ENCODE measurements around the gene BTBD10. TPM values are rescaled to one million over a fixed set of nuclear protein-coding genes. Genes with fewer than 3 reads are reported as not detected.
A peak's percentile ranks its signal among the peaks of the same experiment; 100 is the strongest.
"Not testable (repeated sequence)": the region's sequence is repeated elsewhere in the genome, so short reads cannot be mapped to it uniquely, and the experiment has no call there.

Gene BTBD10
- total and polyA plus RNA-seq, 2 experiments from 2014 or later = 34.7 to 39.0 TPM

DNA sequence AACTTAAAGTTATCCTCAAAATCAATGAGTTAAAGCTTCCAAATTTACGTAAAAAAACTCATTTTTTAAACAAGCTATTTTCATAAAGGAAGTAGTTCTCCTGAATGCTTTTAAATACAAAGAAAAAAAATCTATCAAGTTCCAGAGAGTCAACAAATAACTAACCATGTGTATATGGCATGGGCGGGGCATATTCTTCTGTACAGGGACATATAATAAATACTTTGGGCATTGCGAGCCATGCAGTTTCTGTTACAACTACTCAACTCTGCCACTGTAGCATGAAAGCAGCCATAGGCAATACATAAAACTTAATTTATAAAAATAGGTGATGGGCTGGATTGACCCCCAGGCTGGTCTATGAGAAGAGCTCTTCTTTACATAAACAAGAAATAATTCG lies 57.8 kb downstream of the BTBD10 start:
- Histone ChIP-seq H3K36me3 (peaks cover 19% of the 10 kb centered on the region), H3K9me3 (ENCODE audit: low read depth) (no peaks in the 10 kb centered on the region), H3K27ac (no peak overlapping the region), H3K4me1 (ENCODE audit: low read depth) (no peaks in the 10 kb centered on the region), H3K4me3 (no peak overlapping the region), H3K27me3 (no peaks in the 10 kb centered on the region)
- TF ChIP-seq, protein P1, sequence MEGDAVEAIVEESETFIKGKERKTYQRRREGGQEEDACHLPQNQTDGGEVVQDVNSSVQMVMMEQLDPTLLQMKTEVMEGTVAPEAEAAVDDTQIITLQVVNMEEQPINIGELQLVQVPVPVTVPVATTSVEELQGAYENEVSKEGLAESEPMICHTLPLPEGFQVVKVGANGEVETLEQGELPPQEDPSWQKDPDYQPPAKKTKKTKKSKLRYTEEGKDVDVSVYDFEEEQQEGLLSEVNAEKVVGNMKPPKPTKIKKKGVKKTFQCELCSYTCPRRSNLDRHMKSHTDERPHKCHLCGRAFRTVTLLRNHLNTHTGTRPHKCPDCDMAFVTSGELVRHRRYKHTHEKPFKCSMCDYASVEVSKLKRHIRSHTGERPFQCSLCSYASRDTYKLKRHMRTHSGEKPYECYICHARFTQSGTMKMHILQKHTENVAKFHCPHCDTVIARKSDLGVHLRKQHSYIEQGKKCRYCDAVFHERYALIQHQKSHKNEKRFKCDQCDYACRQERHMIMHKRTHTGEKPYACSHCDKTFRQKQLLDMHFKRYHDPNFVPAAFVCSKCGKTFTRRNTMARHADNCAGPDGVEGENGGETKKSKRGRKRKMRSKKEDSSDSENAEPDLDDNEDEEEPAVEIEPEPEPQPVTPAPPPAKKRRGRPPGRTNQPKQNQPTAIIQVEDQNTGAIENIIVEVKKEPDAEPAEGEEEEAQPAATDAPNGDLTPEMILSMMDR (IDR thresholded peaks at IDR 0.05; ENCODE audit: low read depth, low read length) = no peak
- DNase-seq (ENCODE audit: low read depth in 1 of 2, low spot score in 1 of 2) = no peak

DNA sequence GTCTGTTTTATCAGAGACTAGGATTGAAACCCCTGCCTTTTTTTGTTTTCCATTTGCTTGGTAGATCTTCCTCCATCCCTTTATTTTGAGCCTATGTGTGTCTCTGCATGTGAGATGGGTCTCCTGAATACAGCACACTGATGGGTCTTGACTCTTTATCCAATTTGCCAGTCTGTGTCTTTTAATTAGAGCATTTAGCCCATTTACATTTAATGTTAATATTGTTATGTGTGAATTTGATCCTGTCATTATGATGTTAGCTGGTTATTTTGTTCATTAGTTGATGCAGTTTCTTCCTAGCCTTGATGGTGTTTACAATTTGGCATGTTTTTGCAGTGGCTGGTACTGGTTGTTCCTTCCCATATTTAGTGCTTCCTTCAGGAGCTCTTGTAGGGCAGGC lies 64.7 kb downstream of the BTBD10 start:
- H3K4me3 ChIP-seq; H3K9me3 ChIP-seq (ENCODE audit: low read depth); H3K27me3 ChIP-seq; H3K4me1 ChIP-seq (ENCODE audit: low read depth); DNase-seq (ENCODE audit: low read depth in 1 of 2, low spot score in 1 of 2); H3K27ac ChIP-seq: not testable (repeated sequence)
- H3K36me3 ChIP-seq = peaks cover 11% of the 10 kb centered on the region

DNA sequence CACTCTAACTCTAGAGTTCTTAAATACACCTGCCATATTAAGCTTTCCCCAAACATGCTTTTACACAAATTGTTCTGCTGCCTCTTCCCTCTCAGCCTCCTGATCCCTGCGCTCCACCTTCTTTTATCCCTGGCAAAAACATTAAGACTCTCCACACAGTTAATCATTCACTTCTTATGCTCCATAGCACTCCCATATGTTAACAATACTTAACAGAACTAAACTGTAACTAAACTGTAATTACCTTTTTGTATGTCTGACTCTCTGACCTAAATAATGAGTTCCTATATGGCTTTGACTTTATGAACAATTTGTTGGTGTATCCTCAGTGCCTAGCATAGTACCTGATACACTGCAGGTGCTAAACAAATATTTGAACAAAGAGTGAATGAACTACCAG lies 71.8 kb downstream of the BTBD10 start:
- Histone ChIP-seq H3K27ac (no peak overlapping the region), H3K36me3 (peaks cover 23% of the 10 kb centered on the region), H3K4me3 (no peak overlapping the region), H3K4me1 (ENCODE audit: low read depth) (no peaks in the 10 kb centered on the region), H3K27me3 (no peaks in the 10 kb centered on the region), H3K9me3 (ENCODE audit: low read depth) (no peaks in the 10 kb centered on the region)
- no peak for DNase-seq (ENCODE audit: low read depth in 1 of 2, low spot score in 1 of 2)
- TF ChIP-seq, protein P1 (IDR thresholded peaks at IDR 0.05; ENCODE audit: low read depth, low read length) = no peak

DNA sequence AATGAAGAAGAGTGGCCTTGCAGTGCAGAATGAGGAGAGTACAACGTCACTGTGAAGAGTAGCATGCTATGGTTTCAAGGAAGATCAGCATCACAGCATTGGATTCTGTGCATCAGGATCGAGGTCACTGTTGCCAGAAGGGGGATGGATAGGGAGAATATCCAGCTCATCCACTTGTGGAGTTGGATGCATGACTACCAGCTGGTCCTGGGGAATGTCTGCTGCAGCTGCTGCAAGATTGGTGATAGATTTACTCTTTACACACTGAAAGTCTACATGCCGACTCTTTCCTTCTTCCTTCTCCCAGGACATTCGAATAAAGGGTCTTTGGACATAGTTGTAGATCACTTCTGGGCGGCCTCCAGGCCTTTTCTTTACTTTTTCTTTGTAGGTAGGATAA lies 74.3 kb downstream of the BTBD10 start:
- no peak for DNase-seq (ENCODE audit: low read depth in 1 of 2, low spot score in 1 of 2)

DNA sequence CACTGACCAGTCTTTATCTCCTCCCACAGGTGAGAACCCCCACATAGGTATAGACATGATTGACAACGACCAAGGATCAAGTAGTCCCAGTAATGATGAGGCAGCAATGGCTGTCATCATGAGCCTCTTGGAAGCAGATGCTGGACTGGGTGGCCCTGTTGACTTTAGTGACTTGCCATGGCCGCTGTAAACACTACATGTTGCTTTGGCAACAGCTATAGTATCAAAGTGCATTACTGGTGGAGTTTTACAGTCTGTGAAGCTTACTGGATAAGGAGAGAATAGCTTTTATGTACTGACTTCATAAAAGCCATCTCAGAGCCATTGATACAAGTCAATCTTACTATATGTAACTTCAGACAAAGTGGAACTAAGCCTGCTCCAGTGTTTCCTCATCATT lies 76.5 kb downstream of the BTBD10 start:
- Histone ChIP-seq H3K4me3 (no peak overlapping the region), H3K36me3 (peaks cover 23% of the 10 kb centered on the region), H3K27ac (no peak overlapping the region), H3K27me3 (no peaks in the 10 kb centered on the region), H3K4me1 (ENCODE audit: low read depth) (no peaks in the 10 kb centered on the region), H3K9me3 (ENCODE audit: low read depth) (no peaks in the 10 kb centered on the region)
- TF ChIP-seq, protein P1 (IDR thresholded peaks at IDR 0.05; ENCODE audit: low read depth, low read length) = no peak
- DNase-seq (ENCODE audit: low read depth in 1 of 2, low spot score in 1 of 2) = no peak

More for the DNA sequence above, 74.3 kb downstream of the BTBD10 start:
- H3K9me3 ChIP-seq (ENCODE audit: low read depth) = no peaks in the 10 kb centered on the region
- TF ChIP-seq, protein P1 (IDR thresholded peaks at IDR 0.05; ENCODE audit: low read depth, low read length) = no peak
- no peaks in the 10 kb centered on the region for H3K4me1 ChIP-seq (ENCODE audit: low read depth)
- H3K36me3 ChIP-seq = peaks cover 23% of the 10 kb centered on the region
- no peak overlapping the region for H3K4me3 ChIP-seq
- H3K27ac ChIP-seq = no peak overlapping the region
- no peaks in the 10 kb centered on the region for H3K27me3 ChIP-seq

DNA sequence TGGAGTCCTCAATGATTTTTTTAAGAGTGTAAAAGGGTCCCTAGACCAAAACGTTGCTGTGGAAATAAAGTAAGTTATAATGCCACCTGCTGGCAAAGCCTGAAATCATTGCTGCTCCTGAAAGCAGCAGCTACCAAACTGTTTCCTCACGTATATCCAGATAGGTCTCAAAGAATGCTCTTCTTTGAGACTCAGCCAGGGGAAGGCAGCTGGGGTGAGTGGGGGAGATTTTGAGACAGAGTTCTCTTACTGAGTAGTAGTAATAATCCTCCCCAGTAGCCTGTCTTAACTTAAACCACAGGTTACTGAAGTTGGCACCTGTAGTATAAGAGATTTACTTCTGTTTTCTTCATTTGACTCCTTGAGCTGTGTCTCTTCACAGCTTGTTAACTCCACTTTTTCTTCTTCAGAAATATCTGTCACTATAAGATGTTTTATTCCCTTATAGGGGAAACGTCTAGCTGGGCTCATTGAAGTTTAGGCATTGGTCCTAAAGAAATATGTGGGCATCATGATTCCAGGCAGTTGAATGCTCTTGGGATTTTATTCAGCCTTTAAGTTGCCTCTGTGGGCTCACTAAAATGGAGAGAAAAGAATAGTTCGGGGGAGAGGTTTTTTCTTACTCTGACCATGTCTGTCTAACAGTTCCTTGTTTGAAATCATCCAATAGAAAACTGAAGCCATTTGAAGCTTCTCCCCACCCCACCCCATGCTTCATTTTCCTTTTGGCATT lies 77.9 kb downstream of the BTBD10 start:
- peak; percentile 61 to 71 for DNase-seq (ENCODE audit: low read depth in 1 of 2, low spot score in 1 of 2)
- peaks cover 23% of the 10 kb centered on the region for H3K36me3 ChIP-seq
- no peak overlapping the region for H3K27ac ChIP-seq
- no peaks in the 10 kb centered on the region for H3K9me3 ChIP-seq (ENCODE audit: low read depth)
- no peaks in the 10 kb centered on the region for H3K4me1 ChIP-seq (ENCODE audit: low read depth)
- H3K27me3 ChIP-seq = no peaks in the 10 kb centered on the region
- TF ChIP-seq, protein P1 (IDR thresholded peaks at IDR 0.05; ENCODE audit: low read depth, low read length) = peak; percentile 69
- no peak overlapping the region for H3K4me3 ChIP-seq
